HG02588 (cell line): ENCODE measurements around the gene DISP3.
"Not testable (repeated sequence)": the region's sequence is repeated elsewhere in the genome, so short reads cannot be mapped to it uniquely, and the experiment has no call there.

ENCODE experiments used
- ATAC-seq: cut with Tn5 transposase; IDR thresholded peaks from one replicate; pipeline ENCODE4 v1.9.1; 2021; ENCODE audit warnings: mild to moderate bottlenecking, moderate library complexity; ENCODE audit not compliant: unreplicated experiment

Gene DISP3

GRCh38 chr1:11571906-11572616, 93.1 kb downstream of the DISP3 start:
- no peak for ATAC-seq

- no peak for ATAC-seq
Observed at GRCh38 chr1:11573116-11573692, 94.2 kb downstream of the DISP3 start.

DNA sequence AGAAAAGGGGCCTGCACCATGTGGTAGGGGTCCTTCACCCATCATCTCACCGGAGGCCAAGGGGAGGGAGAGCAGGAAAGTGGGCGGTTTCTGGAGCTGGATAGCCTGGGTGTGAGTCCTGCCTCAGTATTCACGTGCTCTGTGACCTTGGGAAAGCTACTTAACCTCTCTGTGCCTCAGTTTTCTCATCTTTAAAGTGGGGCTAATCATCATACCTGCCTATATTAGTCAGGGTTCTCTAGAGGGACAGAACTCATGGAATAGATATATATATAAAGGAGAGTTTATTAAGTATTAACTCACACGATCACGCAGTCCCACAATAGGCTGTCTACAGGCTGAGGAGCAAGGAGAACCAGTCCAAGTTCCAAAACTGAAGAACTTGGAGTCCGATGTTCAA, 96.6 kb downstream of the DISP3 start:
- no peak for ATAC-seq

DNA sequence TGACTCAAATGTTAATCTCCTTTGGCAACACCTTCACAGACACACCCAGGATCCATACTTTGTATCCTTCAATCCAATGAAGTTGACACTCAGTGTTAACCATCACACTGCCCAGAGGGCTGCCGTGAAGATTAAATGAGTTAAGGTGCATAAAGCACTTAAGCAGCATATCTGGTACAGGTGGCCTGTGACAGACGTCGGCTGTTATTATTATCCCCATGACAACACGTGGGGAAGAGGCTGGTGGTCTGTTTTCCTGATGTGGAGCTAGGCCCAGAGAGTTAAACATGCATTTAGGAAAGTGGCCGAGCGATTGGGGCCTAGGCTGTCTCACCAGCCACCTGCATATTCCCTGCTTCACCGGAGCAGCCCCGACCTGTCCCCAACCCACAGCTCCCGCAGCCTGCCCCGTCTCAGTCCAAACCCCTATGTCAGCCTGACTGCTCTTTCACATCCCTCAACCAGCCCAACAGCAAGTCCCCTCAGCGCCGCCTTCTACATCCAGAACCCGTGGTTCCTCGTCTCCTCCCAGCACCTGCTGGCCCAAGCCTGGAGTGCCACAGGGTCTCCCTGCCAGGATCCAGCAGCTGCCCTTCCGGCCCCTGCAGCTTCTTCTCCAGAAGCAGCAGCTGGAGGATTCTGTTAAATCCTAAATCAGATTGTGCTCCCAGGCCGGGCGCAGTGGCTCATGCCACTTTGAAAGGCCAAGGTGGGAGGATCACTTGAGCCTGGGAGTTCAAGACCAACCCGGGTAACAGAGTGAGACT, 97.3 kb downstream of the DISP3 start:
- no peak for ATAC-seq

DNA sequence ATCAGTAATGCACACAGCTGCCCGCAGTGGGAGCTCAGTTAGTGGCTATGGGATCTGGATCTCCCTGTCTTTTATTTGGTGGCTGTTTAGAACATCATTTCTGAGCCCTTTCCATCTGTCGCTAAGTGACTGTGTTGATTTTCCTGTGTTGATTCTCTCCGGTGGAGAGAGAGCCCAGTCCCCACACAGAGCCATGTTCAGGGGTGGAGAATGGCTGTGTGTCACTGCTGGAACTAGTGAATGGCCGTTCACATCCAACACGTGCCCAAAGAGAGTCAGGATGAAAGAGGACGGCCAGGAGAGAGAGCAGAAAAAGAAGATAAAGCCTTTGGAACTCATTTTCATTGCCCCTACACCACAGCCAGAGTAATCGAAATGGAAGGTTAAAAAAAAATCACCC, 99.0 kb downstream of the DISP3 start:
- no peak for ATAC-seq

DNA sequence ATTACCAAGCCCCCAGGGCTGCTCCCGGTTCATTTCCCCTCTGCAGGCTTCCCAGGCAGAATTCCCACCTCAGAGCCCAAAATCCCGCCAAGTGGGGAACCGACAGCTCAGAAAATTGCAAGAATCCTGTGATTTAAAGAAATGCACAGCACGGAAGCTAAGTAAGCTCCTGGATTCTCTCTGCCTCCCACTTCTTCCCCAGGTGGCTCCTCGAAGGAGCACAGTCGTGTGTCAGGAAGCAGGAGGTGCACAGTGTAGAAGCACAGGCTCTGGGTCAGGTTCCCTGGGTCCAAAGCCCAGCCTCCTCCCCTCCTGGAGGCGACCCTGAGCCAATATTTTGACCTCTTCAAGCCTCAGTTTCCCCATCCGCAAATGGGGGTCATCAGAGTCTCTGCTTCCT, 100.6 kb downstream of the DISP3 start:
- ATAC-seq: no peak

DNA sequence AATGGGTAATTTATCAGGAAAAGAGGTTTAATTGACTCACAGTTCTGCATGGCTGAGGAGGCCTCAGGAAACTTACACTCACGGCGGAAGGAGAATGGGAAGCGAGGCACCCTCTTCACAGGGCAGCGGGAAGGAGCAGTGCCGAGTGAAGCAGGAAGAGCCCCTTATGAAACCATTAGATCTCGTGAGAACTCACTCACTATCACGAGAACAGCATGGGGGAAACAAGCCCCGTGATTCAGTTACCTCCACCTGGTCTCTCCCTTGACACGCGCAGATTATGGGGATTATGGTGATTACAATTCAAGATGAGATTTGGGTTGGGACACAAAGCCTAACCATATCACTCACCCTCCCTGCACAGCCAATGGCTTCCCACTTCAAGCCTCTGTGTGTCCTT, 101.1 kb downstream of the DISP3 start:
- not testable (repeated sequence) for ATAC-seq

DNA sequence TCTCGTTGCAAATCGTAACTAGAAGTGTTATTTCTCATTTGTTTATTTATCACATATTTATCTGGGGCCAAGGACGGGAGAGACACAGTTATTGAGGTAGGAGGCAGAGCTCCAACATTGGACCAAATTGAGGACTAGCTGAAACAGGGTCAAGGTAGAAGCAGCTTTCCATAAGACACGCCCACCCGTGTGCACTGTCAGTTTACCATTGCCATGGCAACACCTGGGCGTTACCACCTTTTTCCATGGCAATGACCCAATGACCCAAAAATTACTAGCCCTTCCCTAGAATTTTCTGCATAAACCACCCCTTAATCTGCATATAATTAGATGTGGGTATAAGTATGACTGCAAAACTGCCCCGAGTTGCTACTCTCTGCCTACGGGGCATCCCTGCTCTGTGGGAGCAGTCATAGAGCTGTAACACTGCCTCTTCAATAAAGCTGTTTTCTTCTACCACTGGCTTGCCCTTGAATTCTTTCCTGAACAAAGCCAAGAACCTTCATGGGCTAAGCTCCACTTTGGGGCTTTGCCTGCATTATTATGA, 102.6 kb downstream of the DISP3 start:
- no peak for ATAC-seq

- ATAC-seq: no peak
Observed at GRCh38 chr1:11585389-11585788, 106.4 kb downstream of the DISP3 start.
